ENCODE measurements around the gene HDHD2. TPM values are rescaled to one million over a fixed set of nuclear protein-coding genes. Genes with fewer than 3 reads are reported as not detected.

Gene HDHD2
- total RNA-seq, 6 experiments from 2014 or later = 22.1 to 27.6 (median 23.3) TPM

DNA sequence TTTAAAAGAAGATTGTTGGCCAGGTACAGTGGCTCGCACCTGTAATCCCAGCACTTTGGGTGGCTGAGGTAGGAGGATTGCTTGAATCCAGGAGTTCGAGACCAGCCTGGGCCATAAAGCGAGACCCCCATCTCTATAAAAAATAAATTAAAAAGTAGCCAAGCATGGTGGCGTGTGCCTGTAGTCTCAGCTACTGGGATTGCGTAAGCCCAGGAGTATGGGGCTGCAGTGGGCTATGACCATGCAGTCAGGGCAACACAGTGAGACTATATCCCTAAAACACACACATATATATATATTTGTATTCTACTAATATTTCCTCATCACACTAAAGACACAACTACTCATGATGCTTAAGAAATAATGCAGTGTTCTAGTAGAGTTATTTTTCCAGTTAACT lies 7.1 kb downstream of the HDHD2 start:
- no peak overlapping the region for H3K27ac Mint-ChIP-seq
- H3K4me1 Mint-ChIP-seq (ENCODE audit: low read depth) = peaks cover 8% of the 10 kb centered on the region; the same call in 1 of the 2 replicates
- no peaks in the 10 kb centered on the region for H3K9me3 Mint-ChIP-seq
- no peak for DNase-seq
- H3K4me3 Mint-ChIP-seq = no peak overlapping the region
- peaks cover 13% of the 10 kb centered on the region for H3K36me3 Mint-ChIP-seq (ENCODE audit: low read depth)
- TF ChIP-seq, protein P1, sequence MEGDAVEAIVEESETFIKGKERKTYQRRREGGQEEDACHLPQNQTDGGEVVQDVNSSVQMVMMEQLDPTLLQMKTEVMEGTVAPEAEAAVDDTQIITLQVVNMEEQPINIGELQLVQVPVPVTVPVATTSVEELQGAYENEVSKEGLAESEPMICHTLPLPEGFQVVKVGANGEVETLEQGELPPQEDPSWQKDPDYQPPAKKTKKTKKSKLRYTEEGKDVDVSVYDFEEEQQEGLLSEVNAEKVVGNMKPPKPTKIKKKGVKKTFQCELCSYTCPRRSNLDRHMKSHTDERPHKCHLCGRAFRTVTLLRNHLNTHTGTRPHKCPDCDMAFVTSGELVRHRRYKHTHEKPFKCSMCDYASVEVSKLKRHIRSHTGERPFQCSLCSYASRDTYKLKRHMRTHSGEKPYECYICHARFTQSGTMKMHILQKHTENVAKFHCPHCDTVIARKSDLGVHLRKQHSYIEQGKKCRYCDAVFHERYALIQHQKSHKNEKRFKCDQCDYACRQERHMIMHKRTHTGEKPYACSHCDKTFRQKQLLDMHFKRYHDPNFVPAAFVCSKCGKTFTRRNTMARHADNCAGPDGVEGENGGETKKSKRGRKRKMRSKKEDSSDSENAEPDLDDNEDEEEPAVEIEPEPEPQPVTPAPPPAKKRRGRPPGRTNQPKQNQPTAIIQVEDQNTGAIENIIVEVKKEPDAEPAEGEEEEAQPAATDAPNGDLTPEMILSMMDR (IDR thresholded peaks at IDR 0.05) = no peak
- peaks cover 2% of the 10 kb centered on the region; the same call in 1 of the 2 replicates for H3K27me3 Mint-ChIP-seq (ENCODE audit: insufficient read depth)

GRCh38 chr18:47141289-47141688 lies 9.0 kb downstream of the HDHD2 start:
- peaks cover 13% of the 10 kb centered on the region for H3K36me3 Mint-ChIP-seq (ENCODE audit: low read depth)
- no peaks in the 10 kb centered on the region for H3K9me3 Mint-ChIP-seq
- H3K4me1 Mint-ChIP-seq (ENCODE audit: low read depth) = no peaks in the 10 kb centered on the region
- TF ChIP-seq, protein P1 (IDR thresholded peaks at IDR 0.05) = no peak
- no peak overlapping the region for H3K4me3 Mint-ChIP-seq
- peaks cover 2% of the 10 kb centered on the region; the same call in 1 of the 2 replicates for H3K27me3 Mint-ChIP-seq (ENCODE audit: insufficient read depth)
- DNase-seq = no peak
- no peak overlapping the region for H3K27ac Mint-ChIP-seq

DNA sequence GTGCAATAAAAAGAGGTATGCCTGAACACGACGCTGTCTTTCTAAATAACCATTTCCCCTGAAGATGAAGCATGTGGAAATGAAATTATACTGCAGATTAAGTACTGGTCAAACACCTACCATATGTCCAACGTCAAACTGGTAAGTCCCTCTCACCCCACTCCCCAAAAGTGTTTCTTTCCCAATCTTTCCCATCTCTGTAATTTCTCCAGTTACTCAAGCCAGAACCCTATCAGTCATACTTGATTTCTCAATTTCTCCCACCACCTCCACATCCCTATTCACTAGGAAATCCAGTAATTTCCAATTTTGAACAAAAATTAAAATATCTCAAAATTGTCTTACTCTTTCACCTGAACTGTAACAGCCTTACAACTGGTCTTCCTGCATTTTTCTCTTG lies 29.2 kb downstream of the HDHD2 start:
- Mint-ChIP-seq H3K36me3 (ENCODE audit: low read depth) (peaks cover 27% of the 10 kb centered on the region), H3K4me3 (no peak overlapping the region), H3K27ac (no peak overlapping the region), H3K27me3 (ENCODE audit: insufficient read depth) (no peaks in the 10 kb centered on the region), H3K4me1 (ENCODE audit: low read depth) (peaks cover 27% of the 10 kb centered on the region), H3K9me3 (no peaks in the 10 kb centered on the region)
- TF ChIP-seq, protein P1 (IDR thresholded peaks at IDR 0.05) = no peak
- no peak for DNase-seq

- DNase-seq = no peak
- Mint-ChIP-seq H3K4me1 (ENCODE audit: low read depth) (peaks cover 27% of the 10 kb centered on the region), H3K36me3 (ENCODE audit: low read depth) (peaks cover 27% of the 10 kb centered on the region), H3K27ac (no peak overlapping the region), H3K27me3 (ENCODE audit: insufficient read depth) (no peaks in the 10 kb centered on the region), H3K9me3 (no peaks in the 10 kb centered on the region), H3K4me3 (no peak overlapping the region)
- TF ChIP-seq, protein P1 (IDR thresholded peaks at IDR 0.05) = no peak
Measured at GRCh38 chr18:47120428-47120827, 29.9 kb downstream of the HDHD2 start.

- TF ChIP-seq, protein P1 (IDR thresholded peaks at IDR 0.05) = no peak
- Mint-ChIP-seq H3K4me1 (ENCODE audit: low read depth) (peaks cover 33% of the 10 kb centered on the region), H3K4me3 (no peak overlapping the region), H3K27me3 (ENCODE audit: insufficient read depth) (no peaks in the 10 kb centered on the region), H3K27ac (peak overlapping the region; percentile 9; the same call in 1 of the 2 replicates), H3K9me3 (no peaks in the 10 kb centered on the region), H3K36me3 (ENCODE audit: low read depth) (peaks cover 24% of the 10 kb centered on the region)
- DNase-seq = peak; percentile 59
Measured at GRCh38 chr18:47118981-47119380, 31.3 kb downstream of the HDHD2 start.

DNA sequence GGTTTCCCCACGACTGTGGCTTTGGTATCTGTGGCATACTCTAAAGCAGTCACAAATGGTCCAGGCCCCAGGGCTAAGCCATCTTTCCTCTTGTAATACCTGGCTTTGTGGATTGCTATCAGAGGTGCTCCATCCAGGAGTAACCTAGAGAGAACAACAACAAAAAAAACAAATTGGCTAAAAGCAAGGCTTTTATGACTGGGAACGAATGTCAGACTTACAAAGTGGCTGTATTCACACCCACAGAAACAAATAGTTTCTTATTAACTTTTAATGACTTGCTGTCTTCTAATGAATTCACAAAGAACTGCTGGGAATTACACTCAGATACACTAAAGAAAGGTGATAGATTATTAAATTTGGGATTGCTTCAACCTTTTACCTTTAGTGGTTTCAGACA lies 35.1 kb downstream of the HDHD2 start:
- H3K27me3 Mint-ChIP-seq (ENCODE audit: insufficient read depth) = no peaks in the 10 kb centered on the region
- no peak overlapping the region for H3K27ac Mint-ChIP-seq
- H3K4me1 Mint-ChIP-seq (ENCODE audit: low read depth) = peaks cover 32% of the 10 kb centered on the region
- DNase-seq = no peak
- peaks cover 15% of the 10 kb centered on the region for H3K36me3 Mint-ChIP-seq (ENCODE audit: low read depth)
- no peaks in the 10 kb centered on the region for H3K9me3 Mint-ChIP-seq
- TF ChIP-seq, protein P1 (IDR thresholded peaks at IDR 0.05) = no peak
- no peak overlapping the region for H3K4me3 Mint-ChIP-seq

All from HFFc6 (cell line).